Measurements from ENCODE around the gene CLEC20A.

GRCh38 chr1:178532392-178532791, 35.6 kb upstream of the CLEC20A start:
- TF ChIP-seq RAD21 (IDR thresholded peaks at IDR 0.05; ENCODE audit: low read depth) (peak; percentile 95), EP300 (IDR thresholded peaks at IDR 0.05; ENCODE audit: borderline replicate concordance) (no peak), CREB1 (IDR thresholded peaks at IDR 0.05; ENCODE audit: low read depth) (no peak), ZBTB7A (IDR thresholded peaks at IDR 0.05; ENCODE audit: low read depth) (no peak), TCF12 (IDR thresholded peaks at IDR 0.05; ENCODE audit: low read depth) (no peak), YY1 (IDR thresholded peaks at IDR 0.05; ENCODE audit: low read depth) (no peak)
- TF ChIP-seq, protein P1, sequence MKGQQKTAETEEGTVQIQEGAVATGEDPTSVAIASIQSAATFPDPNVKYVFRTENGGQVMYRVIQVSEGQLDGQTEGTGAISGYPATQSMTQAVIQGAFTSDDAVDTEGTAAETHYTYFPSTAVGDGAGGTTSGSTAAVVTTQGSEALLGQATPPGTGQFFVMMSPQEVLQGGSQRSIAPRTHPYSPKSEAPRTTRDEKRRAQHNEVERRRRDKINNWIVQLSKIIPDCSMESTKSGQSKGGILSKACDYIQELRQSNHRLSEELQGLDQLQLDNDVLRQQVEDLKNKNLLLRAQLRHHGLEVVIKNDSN (IDR thresholded peaks at IDR 0.05) = no peak
